HG03097 (cell line): ENCODE measurements around the gene LEMD1.

ENCODE experiments used
- ATAC-seq: cut with Tn5 transposase; IDR thresholded peaks from one replicate; pipeline ENCODE4 v1.9.1; 2021; ENCODE audit not compliant: unreplicated experiment, low FRiP score

LEMD1 gene

GRCh38 chr1:205421798-205422197, at the start of gene LEMD1:
Gene LEMD1 (minus strand): TSS chr1:205422056. CDS start chr1:205420536, 1,520 bp downstream.
- no peak for ATAC-seq

GRCh38 chr1:205470131-205470530, 48.3 kb upstream of the LEMD1 start:
- no peak for ATAC-seq

GRCh38 chr1:205466595-205467220, 44.9 kb upstream of the LEMD1 start:
- ATAC-seq = no peak

- ATAC-seq = no peak
Observed at GRCh38 chr1:205465392-205465791, 43.5 kb upstream of the LEMD1 start.

DNA sequence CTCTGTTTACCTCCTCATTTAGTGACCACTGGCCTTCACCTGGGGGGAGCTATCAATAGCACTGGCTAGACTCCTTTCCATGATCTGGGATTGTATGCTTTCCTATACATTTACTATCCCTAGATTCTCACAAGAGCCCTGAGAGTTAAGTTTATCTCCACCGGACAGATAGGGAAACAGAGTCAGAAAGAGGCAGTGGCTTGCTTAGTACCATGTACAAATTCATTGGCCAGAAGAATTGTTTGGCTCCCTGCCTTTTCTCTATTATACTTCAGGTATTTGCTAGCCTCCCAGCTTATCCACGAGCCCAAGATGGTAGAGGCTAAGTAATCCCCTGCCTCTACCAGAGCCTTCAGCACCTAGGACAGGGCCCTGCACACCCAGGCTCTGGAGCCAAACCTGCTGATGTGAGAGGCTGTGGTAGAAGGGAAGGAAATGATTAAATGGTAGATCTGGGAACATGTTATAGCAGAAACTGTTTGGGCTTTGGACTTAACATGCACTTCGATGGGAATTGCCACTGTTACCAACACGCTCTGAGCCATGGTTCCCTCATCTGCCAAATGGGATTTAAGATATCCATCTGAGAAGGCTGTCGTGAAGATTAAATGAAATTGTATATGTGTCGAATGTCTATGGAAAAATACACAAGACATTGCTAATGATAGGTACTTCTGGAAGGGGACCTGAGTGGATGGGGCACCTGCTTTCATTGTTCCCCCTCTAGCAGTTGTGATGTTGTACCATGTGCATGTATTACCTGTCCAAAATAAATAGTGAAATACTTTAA, 37.1 kb upstream of the LEMD1 start:
- no peak for ATAC-seq

GRCh38 chr1:205456868-205457745, 35.3 kb upstream of the LEMD1 start:
- no peak for ATAC-seq

DNA sequence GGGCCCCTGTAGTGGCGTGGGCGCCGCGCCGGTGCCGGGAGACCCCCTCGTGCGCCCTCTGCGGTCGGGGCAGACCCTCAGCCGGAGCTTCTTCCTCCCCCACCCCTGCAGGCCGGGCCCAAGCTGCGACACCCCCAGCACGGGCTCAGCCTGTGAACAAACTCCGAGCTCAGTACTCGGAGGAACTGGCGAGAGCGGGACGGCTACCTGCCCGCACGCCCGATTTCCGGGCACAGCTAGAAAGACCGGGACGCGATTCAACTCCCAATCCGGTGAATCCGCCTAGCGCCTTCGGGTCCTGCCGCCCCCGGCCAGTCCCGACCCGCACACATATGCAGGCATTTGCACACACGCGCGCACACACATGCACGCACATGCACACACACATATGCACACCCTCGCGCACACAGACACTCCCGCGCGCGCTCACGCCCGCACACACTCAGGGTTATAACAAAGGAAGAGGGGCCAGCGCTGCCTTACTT, 34.6 kb upstream of the LEMD1 start:
- ATAC-seq = no peak

GRCh38 chr1:205455581-205456382, 33.9 kb upstream of the LEMD1 start, which contains the start of gene BLACAT1:
Gene BLACAT1 (minus strand): TSS chr1:205456045.
- no peak for ATAC-seq

- ATAC-seq = no peak
Observed at GRCh38 chr1:205454903-205455335, 33.1 kb upstream of the LEMD1 start.

GRCh38 chr1:205453466-205453865, 31.6 kb upstream of the LEMD1 start:
- no peak for ATAC-seq

DNA sequence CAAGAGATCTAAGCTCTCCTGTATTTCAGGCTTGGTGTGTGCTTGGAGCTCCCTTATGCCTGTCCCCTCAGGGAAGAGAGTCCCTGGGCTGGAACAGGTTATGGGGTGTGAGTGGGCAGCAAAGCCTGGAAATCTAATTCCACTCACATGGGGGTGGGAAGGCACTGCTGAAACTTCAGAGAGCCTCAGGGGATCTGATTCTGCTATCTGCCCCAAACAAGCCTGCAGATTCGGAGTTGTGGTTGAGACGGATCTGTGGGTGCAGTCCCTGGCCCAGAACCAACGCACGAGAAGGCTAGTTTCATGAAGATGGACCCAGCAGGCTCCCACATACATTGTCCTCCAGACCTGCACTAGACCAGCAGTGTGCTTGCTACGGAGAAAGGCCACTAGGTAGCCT, 31.1 kb upstream of the LEMD1 start:
- ATAC-seq = no peak

- ATAC-seq = no peak
Observed at GRCh38 chr1:205452364-205452763, 30.5 kb upstream of the LEMD1 start.

- ATAC-seq = no peak
Observed at GRCh38 chr1:205451759-205452164, 29.9 kb upstream of the LEMD1 start.

DNA sequence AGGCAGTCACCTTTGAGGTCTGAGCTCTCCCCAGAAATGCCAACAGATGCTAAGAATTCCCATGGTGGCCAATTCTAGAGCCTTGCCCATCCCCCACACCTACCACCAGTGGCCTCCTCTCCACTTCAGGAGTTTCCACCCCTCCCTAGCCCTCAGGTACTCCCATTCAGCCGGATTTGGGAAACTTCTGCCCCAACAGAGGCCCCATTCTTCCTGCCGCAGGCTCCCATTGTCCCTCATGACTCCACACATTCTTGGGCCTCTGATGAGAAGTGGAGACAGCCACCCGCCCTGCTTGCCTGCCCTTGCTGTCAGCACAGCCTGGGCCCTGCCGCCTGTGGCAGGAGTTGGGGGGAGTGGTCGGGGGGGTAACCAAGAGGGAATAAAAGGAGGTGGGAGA, 29.3 kb upstream of the LEMD1 start:
- no peak for ATAC-seq

GRCh38 chr1:205450448-205450847, 28.6 kb upstream of the LEMD1 start:
- ATAC-seq = no peak

- no peak for ATAC-seq
Observed at GRCh38 chr1:205449750-205450443, 28.0 kb upstream of the LEMD1 start.

GRCh38 chr1:205449254-205449749, 27.4 kb upstream of the LEMD1 start:
- no peak for ATAC-seq

DNA sequence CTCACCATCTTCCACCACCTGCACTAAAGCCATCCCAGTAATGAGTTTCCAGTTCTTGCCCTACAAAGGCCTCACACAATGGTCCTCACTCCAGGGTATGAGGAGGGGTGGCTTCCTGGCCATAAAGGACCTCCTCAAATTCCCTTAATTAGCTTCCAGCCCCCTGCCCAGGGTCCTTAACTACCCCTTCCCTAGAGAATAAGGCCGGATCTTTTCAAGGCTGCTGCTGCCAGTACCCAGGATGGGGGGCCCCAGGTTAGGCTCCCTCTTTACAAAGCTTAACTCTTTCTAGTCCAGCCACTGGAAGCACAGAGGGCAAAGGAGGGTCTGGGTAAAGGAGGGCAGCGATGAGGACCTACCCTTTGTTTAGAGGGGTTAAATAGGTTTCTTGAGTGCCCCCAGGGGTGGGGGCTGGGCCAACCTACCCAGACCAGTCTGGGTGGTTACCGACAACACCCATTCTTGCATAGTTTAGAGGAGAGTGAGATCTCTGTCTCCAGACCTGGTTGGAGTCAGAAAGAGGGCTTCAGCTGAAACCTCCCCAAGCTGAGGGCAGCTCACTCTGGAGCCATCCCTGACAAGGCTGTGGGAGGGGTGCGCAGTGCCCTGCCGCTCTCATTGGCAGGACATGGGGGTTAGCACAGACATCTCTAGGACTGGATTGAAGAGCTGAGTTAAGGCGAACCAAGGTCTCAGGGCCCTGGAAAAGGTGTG, 26.8 kb upstream of the LEMD1 start:
- ATAC-seq = no peak
